H1 (cell line): Measurements from ENCODE around the gene PIK3R1.

Experiments used
- ATF2 ChIP-seq: IDR thresholded peaks from 2 replicates; pipeline ENCODE4 v1.6.1; 2012; ENCODE audit warnings: low read length, inconsistent platforms
- CTCF ChIP-seq, 3 experiments: IDR thresholded peaks; 1 replicate in 2 of 3; 2 replicates in 1 of 3; pipeline versions ENCODE4 v1.5.1 to v1.6.1; 2011; ENCODE audit warnings: low read length in 3 of 3, mild to moderate bottlenecking in 3 of 3, inconsistent platforms in 2 of 3, low read depth in 1 of 3, moderate library complexity in 1 of 3; ENCODE audit not compliant: insufficient read depth in 1 of 3; ENCODE audit errors: control extremely low read depth in 1 of 3
- EZH2 ChIP-seq: fragments of 200-600 bp; sonication (generic); IDR thresholded peaks from 2 replicates; pipeline ENCODE4 v1.7.1; 2012; ENCODE audit warnings: low read depth, mild to moderate bottlenecking, moderate library complexity, low read length, inconsistent platforms; ENCODE audit not compliant: severe bottlenecking
- GABPA ChIP-seq: IDR thresholded peaks from 2 replicates; pipeline ENCODE4 v1.6.1; 2011; ENCODE audit warnings: mild to moderate bottlenecking, low read length, moderate library complexity, borderline replicate concordance; ENCODE audit not compliant: insufficient read depth
- KDM1A ChIP-seq: fragments of 200-600, 300-600 bp; sonication (generic); IDR thresholded peaks from 2 replicates; pipeline ENCODE4 v1.7.1; 2016; ENCODE audit warnings: mild to moderate bottlenecking, low read length, borderline replicate concordance
- KDM5A ChIP-seq: fragments of 200-600 bp; IDR thresholded peaks from 2 replicates; pipeline ENCODE4 v1.7.1; 2012; ENCODE audit warnings: mild to moderate bottlenecking, low read length, inconsistent platforms, mixed read lengths
- MAFK ChIP-seq: IDR thresholded peaks from 2 replicates; pipeline ENCODE4 v1.6.1; 2012; ENCODE audit warnings: low read depth, mild to moderate bottlenecking, improper control_type of control experiment, low read length
- POLR2A ChIP-seq, 2 experiments: IDR thresholded peaks; 1 replicate in 1 of 2; 2 replicates in 1 of 2; pipeline ENCODE4 v1.6.1; 2011; ENCODE audit warnings: low read depth in 2 of 2, low read length in 2 of 2, mild to moderate bottlenecking in 2 of 2; ENCODE audit errors: control extremely low read depth in 1 of 2
- POLR2AphosphoS5 ChIP-seq: IDR thresholded peaks from 2 replicates; pipeline ENCODE4 v1.6.1; 2011; ENCODE audit warnings: low read depth, low read length
- RNF2 ChIP-seq: fragments of 200-900, 300-1000 bp; sonication (generic); IDR thresholded peaks from 2 replicates; pipeline ENCODE4 v1.7.1; 2016; ENCODE audit warnings: borderline replicate concordance, low read depth, mild to moderate bottlenecking, antibody characterized with exemption, low read length; ENCODE audit not compliant: poor library complexity, severe bottlenecking; ENCODE audit errors: missing control alignments
- SIN3A ChIP-seq, 2 experiments: IDR thresholded peaks in 1 of 2; conservative IDR thresholded peaks in 1 of 2; 2 replicates each; pipeline ENCODE4 v1.6.1; 2011 to 2012; ENCODE audit warnings: low read length in 2 of 2, improper control_type of control experiment in 1 of 2, low read depth in 1 of 2, mild to moderate bottlenecking in 1 of 2
- SP1 ChIP-seq: IDR thresholded peaks from 2 replicates; pipeline ENCODE4 v1.6.1; 2011; ENCODE audit warnings: low read depth, low read length
- TAF1 ChIP-seq: IDR thresholded peaks from 2 replicates; pipeline ENCODE4 v1.6.1; 2011; ENCODE audit warnings: mild to moderate bottlenecking, low read depth, low read length
- USF2 ChIP-seq: IDR thresholded peaks from 2 replicates; pipeline ENCODE4 v1.6.1; 2011; ENCODE audit warnings: low read length, improper control_type of control experiment

- TF ChIP-seq SP1 (no peak), KDM5A (no peak), CTCF (IDR thresholded peaks at IDR 0.05; ENCODE audit: control extremely low read depth in 1 of 3, insufficient read depth in 1 of 3, low read depth in 1 of 3, low read length in 3 of 3) (no peak), USF2 (no peak), EZH2 (no peak), POLR2A (IDR thresholded peaks at IDR 0.05; ENCODE audit: control extremely low read depth in 1 of 2, low read depth in 2 of 2, low read length in 2 of 2) (no peak), TAF1 (no peak), POLR2AphosphoS5 (no peak), KDM1A (no peak), RNF2 (no peak), GABPA (no peak), ATF2 (no peak), SIN3A (conservative IDR thresholded peaks at IDR 0.05 in 1 of 2, IDR thresholded peaks at IDR 0.05 in 1 of 2; ENCODE audit: low read depth in 1 of 2, low read length in 2 of 2) (peak in 1 of 2 experiments; percentile 63; a peak in 1 of 4 replicates), MAFK (no peak)
Observed at GRCh38 chr5:68215898-68216244, 315 bp downstream of the PIK3R1 start.
